Effector memory CD4-positive, alpha-beta T cell (primary cell): Measurements from ENCODE around the gene USF3.

ENCODE experiments used
- DNase-seq, 3 donors: peaks; one replicate each; pipeline ENCODE4 v3.0.0-alpha.2; 2020
- H3K27ac ChIP-seq: 2 replicates; pipeline ENCODE4 v1.7.0; 2013; ENCODE audit warnings: mild to moderate bottlenecking, low read length, moderate library complexity; ENCODE audit not compliant: insufficient read depth, poor library complexity, severe bottlenecking
- H3K27me3 ChIP-seq: replicated peaks from 2 replicates; pipeline ENCODE4 v1.7.0; 2013; ENCODE audit warnings: mild to moderate bottlenecking, low read length; ENCODE audit not compliant: insufficient read depth, control insufficient read depth, poor library complexity, severe bottlenecking
- H3K36me3 ChIP-seq: 2 replicates; pipeline ENCODE4 v1.7.0; 2013; ENCODE audit warnings: mild to moderate bottlenecking, low read length, moderate library complexity; ENCODE audit not compliant: control insufficient read depth, insufficient read depth
- H3K4me1 ChIP-seq: 2 replicates; pipeline ENCODE4 v1.7.0; 2013; ENCODE audit warnings: low read length, mild to moderate bottlenecking; ENCODE audit not compliant: control insufficient read depth, insufficient read depth, poor library complexity, severe bottlenecking
- H3K4me3 ChIP-seq: 2 replicates; pipeline ENCODE4 v1.7.0; 2013; ENCODE audit warnings: low read length, low read depth, mild to moderate bottlenecking; ENCODE audit not compliant: insufficient read depth, poor library complexity, severe bottlenecking
- H3K9me3 ChIP-seq: 2 replicates; pipeline ENCODE4 v1.7.0; 2013; ENCODE audit warnings: mild to moderate bottlenecking, low read length, moderate library complexity; ENCODE audit not compliant: control insufficient read depth

The USF3 gene

GRCh38 chr3:113601240-113601639 is 95.2 kb downstream of the USF3 start:
- no peak overlapping the region for H3K27ac ChIP-seq
- no peak for DNase-seq
- no peaks in the 10 kb centered on the region for H3K27me3 ChIP-seq
- H3K4me3 ChIP-seq: no peak overlapping the region
- peaks cover 14% of the 10 kb centered on the region for H3K36me3 ChIP-seq
- peaks cover 4% of the 10 kb centered on the region for H3K4me1 ChIP-seq
- no peaks in the 10 kb centered on the region for H3K9me3 ChIP-seq

GRCh38 chr3:113600418-113601182 is 95.8 kb downstream of the USF3 start:
- Histone ChIP-seq H3K36me3 (peaks cover 14% of the 10 kb centered on the region), H3K27me3 (no peaks in the 10 kb centered on the region), H3K4me1 (no peaks in the 10 kb centered on the region), H3K27ac (no peak overlapping the region), H3K4me3 (no peak overlapping the region), H3K9me3 (no peaks in the 10 kb centered on the region)
- no peak for DNase-seq
